Measurements from ENCODE around the gene HOXA7.

The HOXA7 gene

GRCh38 chr7:27116031-27116961, 40.2 kb downstream of the HOXA7 start:
- DNase-seq, result no peak

DNA sequence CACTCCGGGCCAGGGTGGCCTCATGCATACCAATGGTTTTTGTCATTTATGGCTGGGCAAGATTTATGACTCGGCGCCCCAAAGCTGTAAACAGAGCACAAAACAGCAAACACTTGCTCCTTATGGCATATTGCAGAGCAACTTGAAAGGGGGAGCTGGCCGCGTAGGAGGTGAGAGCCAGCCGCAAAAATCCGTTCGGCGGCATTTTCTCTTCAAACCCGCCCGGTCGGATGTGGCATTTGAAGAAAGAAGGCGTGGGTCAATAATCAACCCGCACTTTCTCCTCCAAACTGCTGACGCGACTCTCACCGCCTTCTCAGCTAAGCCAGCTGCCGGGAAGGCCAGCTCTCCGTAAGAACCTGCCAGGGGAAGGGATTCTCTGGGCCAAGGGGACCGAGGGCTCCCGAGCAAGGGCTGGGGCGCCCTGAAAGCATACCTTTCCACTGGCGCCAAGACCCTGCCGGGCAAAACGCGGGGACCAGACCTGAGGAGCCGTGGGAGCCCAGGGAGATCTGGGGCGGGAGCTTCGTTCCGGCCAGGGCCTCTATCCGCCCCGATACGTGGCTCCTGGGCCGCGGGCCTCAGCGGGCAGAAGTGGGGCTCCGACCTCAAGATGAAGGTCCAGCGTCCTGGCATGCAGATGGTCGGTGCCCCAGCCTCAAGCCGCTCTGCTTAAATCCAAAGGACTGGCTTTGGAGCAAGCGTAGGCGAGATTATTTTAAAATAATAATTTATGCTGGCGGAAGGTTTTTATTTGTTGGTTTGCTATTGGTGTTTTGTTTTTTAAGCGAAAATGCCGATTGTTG, 41.1 kb downstream of the HOXA7 start:
- DNase-seq, result no peak

GRCh38 chr7:27114881-27115220, 41.6 kb downstream of the HOXA7 start:
- DNase-seq, result no peak

- no peak for DNase-seq
Observed at GRCh38 chr7:27113991-27114769, 42.3 kb downstream of the HOXA7 start.

DNA sequence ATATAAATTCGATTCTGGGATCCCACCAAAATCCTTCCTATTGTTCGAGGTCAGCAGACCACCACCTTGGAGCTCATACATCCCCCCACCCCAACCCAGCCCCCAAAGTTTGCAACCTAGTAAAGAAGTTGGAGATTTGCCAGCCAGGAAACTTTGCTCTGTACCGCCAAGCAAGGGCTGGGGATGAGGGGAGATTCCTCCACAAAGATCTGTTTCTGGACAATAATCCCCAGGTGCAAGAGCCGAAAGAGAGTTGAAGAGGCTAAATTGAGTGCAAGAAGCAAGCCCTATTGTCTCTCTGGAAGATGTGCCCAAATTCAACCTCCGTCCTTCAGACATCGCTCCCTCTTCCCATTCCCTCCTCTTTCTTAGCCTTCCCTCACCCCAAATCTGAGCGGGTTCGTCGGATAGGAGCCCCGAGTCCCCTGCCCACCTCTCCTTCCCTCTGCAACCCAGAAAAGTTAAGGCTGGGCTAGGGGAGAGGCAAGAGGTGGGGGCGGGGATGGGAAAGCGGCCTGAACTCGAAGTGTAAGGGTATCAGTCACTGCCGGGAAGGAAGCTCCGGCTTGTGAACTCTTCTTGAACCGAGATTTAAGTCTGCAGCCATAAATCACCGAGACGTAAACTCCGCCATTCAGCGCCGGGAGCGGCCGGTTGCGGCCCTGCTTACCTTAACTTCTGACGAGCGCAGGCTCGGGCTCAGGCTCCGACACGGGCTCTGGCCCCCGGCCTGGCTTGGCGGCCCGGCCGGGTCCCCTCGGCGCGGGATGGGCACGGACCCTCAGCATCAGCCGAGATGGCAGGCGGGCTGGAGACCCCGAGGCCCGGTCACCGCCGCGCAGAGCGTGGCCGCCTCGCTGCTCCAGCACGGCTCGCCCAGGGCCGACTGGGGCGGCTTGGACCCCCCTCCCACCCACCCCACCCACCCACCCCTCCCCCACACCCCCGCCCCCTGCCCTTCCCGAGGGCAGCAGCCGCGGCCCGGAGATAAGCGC, 43.2 kb downstream of the HOXA7 start:
- no peak for DNase-seq

GRCh38 chr7:27112361-27112760, 44.1 kb downstream of the HOXA7 start:
- DNase-seq, result no peak

DNA sequence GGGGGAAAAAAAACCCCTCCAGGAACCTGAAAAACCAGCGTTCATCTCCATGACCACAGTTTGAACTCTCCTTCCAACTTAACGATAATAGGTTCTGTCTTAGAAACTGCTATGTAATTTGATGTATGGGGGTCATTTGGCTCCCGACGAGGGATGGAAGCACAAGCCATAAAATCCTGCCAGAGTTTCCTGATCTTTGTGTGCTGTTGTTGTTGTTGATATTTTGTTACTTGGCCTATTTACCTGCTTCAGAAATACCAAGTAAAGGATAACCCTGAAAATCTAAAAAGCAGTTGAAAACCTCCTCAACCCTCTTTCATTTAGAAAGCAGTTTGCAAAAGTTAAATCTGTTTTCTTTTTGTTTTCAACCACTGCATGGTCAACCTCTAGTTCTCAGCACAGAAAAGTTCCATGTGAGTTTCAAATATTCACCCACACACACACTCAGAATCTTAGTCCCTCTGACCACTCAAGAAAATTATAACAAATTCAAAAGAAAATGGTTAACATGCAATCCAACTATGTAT, 44.7 kb downstream of the HOXA7 start:
- DNase-seq, result no peak

DNA sequence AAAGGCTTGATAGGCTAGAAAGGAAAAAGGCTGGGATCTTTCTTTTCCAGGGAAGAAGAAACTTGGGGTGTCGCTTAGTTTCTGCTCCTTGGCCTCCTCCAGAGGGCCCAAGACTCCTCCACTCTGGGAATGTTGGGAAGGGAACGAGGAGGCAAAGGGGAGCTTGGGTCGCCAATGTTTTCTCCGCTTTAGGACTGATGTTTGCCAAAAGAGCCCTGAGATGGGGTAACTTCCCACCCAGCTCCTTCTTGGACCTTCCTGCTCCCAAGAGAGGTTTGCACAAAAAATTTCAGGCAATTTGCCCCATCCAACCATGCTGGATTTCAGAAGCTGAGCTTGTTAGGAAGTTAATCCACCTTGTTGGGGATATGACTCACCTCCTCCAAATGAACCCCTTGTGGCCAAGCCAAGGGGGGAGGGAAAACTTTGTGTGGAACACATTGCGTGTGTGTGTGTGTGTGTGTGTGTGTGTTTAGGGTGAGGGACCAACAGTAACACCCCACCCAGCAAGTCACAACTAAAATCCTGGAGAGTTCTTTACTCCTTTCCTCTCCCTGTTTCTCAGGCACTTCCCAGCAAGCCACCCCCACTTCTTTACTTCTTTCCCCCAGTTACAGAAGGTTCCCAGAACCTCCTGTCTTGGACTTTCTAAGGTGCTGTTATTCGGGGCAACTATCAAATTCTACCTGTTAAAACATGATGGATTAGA, 45.3 kb downstream of the HOXA7 start:
- DNase-seq, result no peak

- no peak for DNase-seq
Observed at GRCh38 chr7:27110186-27111031, 46.1 kb downstream of the HOXA7 start.

DNA sequence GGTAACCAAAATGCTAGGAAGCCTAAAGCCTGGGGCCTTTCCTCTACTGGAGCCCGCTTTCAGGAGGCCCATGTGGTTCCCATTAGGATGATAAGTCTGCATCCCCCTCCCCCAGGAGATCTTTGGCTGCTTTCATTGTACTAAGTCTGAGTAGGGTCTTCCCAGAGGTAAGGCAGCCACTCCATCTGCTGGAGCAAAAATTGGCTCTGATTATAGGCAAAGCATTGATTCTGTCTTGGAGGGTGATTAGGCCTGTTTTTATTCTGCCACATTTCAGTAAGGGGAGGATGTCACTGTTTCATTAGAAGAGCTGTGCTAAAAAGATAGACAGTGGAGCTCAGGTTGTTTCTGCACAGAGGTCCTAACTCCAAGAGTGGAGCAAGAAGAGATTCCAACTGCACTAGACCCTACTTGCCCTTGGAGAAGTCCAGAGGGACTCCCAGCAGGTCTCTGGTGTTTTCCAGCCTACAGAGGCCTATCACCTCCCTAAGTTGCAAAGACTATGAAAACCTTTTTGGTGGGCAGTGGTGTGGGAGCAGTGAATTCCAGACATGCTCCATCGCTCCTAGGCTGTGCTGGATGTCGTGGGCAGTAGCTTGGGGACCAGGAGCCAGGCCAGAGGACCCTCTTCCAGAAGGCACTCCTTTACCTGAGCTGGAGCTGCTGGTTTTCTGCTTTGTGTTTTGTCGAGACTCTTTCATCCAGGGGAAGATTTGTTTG, 46.8 kb downstream of the HOXA7 start:
- DNase-seq, result no peak

GRCh38 chr7:27108390-27109127, 47.9 kb downstream of the HOXA7 start:
- no peak for DNase-seq

- no peak for DNase-seq
Observed at GRCh38 chr7:27107391-27108381, 48.8 kb downstream of the HOXA7 start.

DNA sequence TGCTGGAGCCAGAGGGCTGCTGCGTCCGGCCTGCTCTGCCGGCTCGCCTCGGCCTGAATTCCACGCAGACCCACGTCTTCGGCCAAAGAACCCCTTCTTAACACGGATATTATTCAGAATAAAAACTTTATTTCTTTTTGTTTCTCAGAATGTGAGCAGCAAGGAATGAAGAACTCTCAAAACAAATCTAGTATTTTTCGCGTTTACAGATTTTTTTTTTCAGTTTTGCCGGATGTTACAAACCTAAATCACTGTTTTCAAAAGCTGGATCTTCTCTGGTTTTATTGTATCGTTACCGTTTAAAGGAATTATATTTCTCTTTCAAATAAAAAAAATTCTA, 49.6 kb downstream of the HOXA7 start:
- DNase-seq, result no peak

- DNase-seq, result no peak
Observed at GRCh38 chr7:27106181-27106900, 50.1 kb downstream of the HOXA7 start.

GRCh38 chr7:27105301-27106031, 51.0 kb downstream of the HOXA7 start:
- no peak for DNase-seq
